HG03575 (cell line): Measurements from ENCODE around the gene ENTHD1.
"Not testable (repeated sequence)": the region's sequence is repeated elsewhere in the genome, so short reads cannot be mapped to it uniquely, and the experiment has no call there.

ENCODE experiments used
- ATAC-seq: cut with Tn5 transposase; IDR thresholded peaks from one replicate; pipeline ENCODE4 v1.9.1; 2021; ENCODE audit not compliant: unreplicated experiment, insufficient number of reproducible peaks, low FRiP score; ENCODE audit errors: extremely low read depth

Gene ENTHD1

GRCh38 chr22:39868741-39869140 lies 24.8 kb downstream of the ENTHD1 start:
- ATAC-seq = no peak

GRCh38 chr22:39859903-39860588 lies 33.5 kb downstream of the ENTHD1 start:
- ATAC-seq = no peak

DNA sequence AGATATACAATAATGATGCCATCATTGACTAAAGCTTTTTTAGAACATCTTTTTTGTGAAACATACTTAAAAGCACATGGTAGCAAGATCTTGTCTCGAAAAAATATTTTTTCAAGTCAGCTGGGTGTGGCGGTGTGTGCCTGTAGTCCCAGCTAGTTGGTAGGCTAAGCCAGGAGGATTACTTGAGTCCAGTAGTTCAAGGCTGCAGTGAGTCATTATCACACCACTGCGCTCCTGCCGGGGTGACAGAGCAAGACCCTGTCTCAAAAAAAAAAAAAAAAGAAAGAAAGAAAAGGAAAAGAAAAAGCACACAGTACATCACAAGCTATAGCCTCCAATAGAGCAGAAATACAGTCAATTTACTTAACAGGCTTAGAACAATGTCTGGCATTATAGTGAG lies 37.0 kb downstream of the ENTHD1 start:
- no peak for ATAC-seq

DNA sequence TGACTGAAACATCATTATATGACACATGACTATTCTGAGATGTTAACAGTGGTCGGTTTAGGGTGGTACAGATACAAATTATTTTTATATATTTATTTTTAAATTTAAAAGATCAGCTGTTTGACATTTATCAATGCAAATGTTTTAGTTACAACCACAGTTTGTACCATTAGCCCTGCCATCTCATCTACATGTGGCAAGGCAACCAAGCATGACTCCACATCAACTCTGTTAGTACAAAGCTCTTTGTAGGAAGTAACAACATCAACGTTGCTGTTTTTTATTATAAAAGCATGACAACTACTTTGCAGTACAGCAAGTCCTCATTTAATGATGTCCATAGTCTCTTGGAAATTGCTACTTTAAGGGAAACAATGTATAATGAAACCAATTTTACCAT lies 40.8 kb downstream of the ENTHD1 start:
- ATAC-seq = no peak

DNA sequence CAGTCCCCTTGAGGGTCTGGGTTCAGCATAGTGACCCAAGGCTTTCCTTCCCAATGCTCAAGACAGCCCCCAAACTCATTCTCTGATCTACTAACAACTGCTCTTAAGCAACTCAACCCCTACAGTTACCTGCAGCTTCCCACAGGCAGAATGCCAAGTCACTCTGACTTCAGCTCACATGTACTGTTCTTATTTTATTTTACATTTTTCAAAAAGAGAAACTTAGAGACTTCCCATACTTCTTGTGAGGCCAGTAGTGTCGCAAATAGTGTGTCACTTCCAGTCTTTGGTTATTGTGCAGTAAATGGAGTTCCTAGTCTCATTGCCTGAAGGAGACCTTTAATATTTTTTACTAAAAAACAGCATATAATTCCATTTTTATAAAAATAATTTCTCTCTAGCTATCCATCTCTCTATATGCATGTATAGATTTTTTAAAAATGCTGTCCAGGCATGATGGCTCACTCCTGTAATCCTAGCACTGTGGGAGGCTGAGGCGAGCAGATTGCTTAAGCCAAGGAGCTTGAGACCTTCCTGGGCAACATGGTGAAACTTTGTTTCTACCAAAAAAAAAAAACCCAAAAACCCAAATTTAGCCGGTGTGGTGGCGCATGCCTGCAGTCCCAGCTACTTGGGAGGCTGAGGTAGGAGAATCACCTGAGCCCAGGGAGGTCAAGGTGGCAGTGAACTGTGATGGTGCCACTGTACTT lies 41.8 kb downstream of the ENTHD1 start:
- ATAC-seq = no peak

GRCh38 chr22:39847477-39847876 lies 46.1 kb downstream of the ENTHD1 start:
- ATAC-seq = no peak

GRCh38 chr22:39846539-39846938 lies 47.0 kb downstream of the ENTHD1 start:
- not testable (repeated sequence) for ATAC-seq

DNA sequence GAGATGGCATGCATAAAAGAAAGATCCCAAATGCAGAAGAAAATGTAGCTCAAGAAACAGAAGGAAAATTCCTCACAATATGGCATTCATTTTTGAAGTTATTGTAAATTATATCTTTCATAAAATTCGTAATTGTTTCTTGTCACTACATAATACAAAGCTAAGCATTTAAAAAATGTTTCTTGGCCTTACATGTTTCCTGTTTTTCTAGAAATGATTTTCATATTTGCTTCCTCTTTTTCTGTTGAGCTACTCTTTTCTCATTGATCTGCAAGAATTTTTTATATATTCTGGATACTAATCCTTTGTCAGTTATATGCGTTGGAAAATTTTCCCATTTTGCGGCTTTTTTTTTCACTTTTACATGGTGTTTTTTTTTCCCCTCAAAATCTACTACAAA lies 48.0 kb downstream of the ENTHD1 start:
- no peak for ATAC-seq

DNA sequence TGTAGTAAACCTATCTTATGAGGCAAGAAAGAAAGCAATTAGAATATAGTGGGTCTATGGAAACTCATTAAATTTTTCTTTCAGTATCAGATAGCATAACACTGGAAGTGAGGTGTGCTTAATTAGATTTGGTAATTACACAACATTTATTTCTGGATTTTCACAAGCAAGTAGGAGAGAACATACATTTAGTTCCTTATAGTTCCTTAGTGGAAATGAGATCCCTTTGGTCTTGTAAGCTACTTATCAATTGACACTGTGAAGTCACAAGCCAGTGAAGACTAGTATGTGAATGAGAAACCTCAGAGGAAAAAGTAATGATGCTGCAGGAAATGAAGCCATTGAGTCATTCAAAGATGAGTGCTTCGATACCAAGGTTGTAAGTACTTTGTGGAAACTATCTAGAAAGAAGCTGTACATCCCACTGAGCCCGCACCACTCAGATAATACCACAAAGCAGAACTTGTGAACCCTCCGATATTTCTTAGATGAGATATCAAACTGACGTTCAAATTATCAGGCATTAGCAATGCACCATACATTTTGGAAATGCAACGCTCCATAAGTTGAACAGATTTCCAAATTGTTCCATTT lies 53.5 kb downstream of the ENTHD1 start:
- no peak for ATAC-seq

DNA sequence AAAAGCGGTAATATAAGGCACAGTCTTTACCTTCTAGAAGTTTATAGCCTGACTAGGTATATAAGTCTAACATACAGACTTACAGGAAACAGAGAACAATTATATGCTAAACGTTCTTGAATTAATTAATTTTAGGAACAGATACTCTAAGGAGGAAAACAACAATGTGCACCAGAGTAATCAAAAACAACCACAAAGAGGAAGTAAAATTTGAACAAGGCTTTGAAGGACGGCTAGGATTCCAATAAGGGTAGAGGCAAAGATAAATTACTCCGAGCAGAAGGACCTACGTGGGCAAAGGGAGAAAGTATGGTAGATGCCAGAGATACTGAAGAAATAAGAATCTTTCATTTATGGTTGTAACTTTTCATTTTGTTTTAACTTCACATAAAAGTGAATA lies 54.4 kb downstream of the ENTHD1 start:
- ATAC-seq = no peak

GRCh38 chr22:39833610-39834009 lies 60.0 kb downstream of the ENTHD1 start:
- ATAC-seq = no peak

GRCh38 chr22:39833093-39833492 lies 60.5 kb downstream of the ENTHD1 start:
- ATAC-seq = no peak

DNA sequence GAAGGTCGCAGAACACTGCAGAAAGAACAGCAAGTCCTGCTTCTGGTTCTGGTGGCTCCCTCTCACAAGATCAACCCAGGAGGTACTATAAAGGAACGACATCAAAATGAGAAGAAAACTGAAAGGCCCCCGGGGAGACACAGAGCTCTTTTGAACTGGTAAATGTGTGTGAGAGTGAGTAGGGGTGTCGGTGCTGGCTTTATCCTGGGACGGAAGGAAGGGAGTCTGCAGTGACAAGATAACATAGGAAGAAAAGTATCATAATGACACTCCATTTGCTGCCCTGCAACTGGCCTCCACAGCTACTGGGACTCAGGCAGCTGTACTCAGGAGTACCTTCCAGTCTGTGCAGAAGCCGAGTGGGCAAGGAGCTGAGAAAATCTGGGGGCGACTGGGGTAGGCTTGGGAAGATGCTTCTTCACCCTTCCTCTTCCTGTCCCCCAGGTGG lies 60.9 kb downstream of the ENTHD1 start:
- no peak for ATAC-seq

DNA sequence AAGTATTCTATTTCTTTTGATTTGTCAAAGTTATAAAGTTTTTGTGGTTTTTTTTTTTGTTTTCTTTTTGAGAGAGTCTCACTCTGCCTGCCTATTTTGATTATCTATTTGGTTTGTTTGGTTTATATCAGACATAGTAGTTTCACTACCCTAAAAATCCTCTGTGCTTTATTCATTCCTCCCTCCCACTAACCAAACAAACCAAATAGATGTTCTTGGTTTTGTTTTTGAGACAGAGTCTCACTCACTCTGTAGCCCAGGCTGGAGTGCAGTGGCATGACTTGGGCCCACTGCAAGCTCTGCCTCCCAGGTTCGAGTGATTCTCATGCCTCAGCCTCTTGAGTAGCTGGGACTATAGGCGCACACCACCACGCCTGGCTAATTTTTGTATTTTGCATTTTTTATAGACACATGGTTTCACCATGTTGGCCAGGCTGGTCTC lies 67.9 kb downstream of the ENTHD1 start:
- no peak for ATAC-seq

GRCh38 chr22:39821008-39821407 lies 72.6 kb downstream of the ENTHD1 start:
- ATAC-seq = no peak

GRCh38 chr22:39820256-39820655 lies 73.3 kb downstream of the ENTHD1 start:
- no peak for ATAC-seq

- no peak for ATAC-seq
Observed at GRCh38 chr22:39819429-39819828, 74.1 kb downstream of the ENTHD1 start.

DNA sequence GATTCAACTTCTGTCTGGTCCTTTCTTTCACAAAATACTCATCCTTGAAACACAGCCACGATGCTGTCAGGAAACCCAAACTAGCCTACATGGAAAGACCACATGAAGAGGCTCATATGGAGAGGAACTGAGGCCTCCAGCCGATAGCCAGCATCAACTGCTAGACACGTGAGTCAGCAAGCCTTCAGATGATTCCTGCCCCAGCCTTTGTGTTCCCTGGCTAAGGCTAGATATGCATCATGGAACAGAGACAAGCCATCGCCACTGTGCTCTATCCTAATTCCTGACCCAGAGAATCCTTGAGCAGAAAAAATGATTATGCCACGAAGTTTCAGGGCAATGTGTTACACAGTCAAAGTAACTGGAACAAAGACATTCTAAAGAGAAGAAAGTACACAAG lies 75.5 kb downstream of the ENTHD1 start:
- no peak for ATAC-seq

DNA sequence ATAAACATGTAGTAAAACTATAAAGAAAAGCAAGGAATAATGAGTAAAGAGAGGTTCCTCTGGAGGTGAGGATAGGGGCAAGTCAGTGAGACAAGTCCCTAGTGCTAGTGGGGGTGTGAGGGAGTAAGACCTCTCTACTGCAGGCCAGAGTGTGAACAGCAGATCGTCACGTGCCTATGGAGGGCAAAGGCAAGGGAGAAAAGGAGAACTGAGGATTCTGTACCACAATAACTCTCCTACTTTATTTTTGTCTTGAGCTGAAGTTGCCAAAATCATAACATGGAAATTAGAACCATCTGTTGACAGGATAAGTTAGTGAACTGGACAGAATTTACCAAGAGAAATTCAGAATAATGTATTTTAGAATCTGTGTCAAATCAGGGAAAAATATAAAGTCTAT lies 77.6 kb downstream of the ENTHD1 start:
- no peak for ATAC-seq

GRCh38 chr22:39814899-39815298 lies 78.7 kb downstream of the ENTHD1 start:
- no peak for ATAC-seq
